GM18909 (cell line): ENCODE measurements around the gene SLC25A45.
A peak's percentile ranks its signal among the peaks of the same experiment; 100 is the strongest.

Source experiments
- ATAC-seq: cut with Tn5 transposase; IDR thresholded peaks from one replicate; pipeline ENCODE4 v1.9.1; 2021; ENCODE audit warnings: mild to moderate bottlenecking; ENCODE audit not compliant: unreplicated experiment, poor library complexity

SLC25A45 gene

GRCh38 chr11:65390099-65390941, 7.9 kb upstream of the SLC25A45 start:
- no peak for ATAC-seq

GRCh38 chr11:65389294-65389980, 7.0 kb upstream of the SLC25A45 start:
- ATAC-seq, result no peak

- no peak for ATAC-seq
Observed at GRCh38 chr11:65388731-65389130, 6.3 kb upstream of the SLC25A45 start.

- ATAC-seq, result peak; percentile 43
Observed at GRCh38 chr11:65386307-65387140, 4.1 kb upstream of the SLC25A45 start, which contains the start of gene FRMD8. TSS of gene FRMD8 (plus strand) at chr11:65386637. CDS start at chr11:65387037, 400 bp downstream.

GRCh38 chr11:65384301-65384889, 1.9 kb upstream of the SLC25A45 start:
- no peak for ATAC-seq

GRCh38 chr11:65383778-65384177, 1.3 kb upstream of the SLC25A45 start:
- ATAC-seq, result no peak

GRCh38 chr11:65382804-65383368, 440 bp upstream of the SLC25A45 start:
- no peak for ATAC-seq

GRCh38 chr11:65381716-65382032, 772 bp downstream of the SLC25A45 start:
- peak; percentile 2 for ATAC-seq

- ATAC-seq, result no peak
Observed at GRCh38 chr11:65380460-65381119, 1.9 kb downstream of the SLC25A45 start.

GRCh38 chr11:65379698-65380459, 2.6 kb downstream of the SLC25A45 start:
- no peak for ATAC-seq

- no peak for ATAC-seq
Observed at GRCh38 chr11:65378928-65379638, 3.4 kb downstream of the SLC25A45 start.

GRCh38 chr11:65378208-65378927, 4.1 kb downstream of the SLC25A45 start:
- ATAC-seq, result no peak

- no peak for ATAC-seq
Observed at GRCh38 chr11:65377777-65378176, 4.7 kb downstream of the SLC25A45 start.

GRCh38 chr11:65377036-65377435, 5.4 kb downstream of the SLC25A45 start:
- ATAC-seq, result no peak

GRCh38 chr11:65376138-65376713, 6.2 kb downstream of the SLC25A45 start:
- ATAC-seq, result no peak

GRCh38 chr11:65375012-65375411, 7.4 kb downstream of the SLC25A45 start:
- ATAC-seq, result no peak

GRCh38 chr11:65373839-65374580, 8.4 kb downstream of the SLC25A45 start:
- ATAC-seq, result no peak
